Measurements from ENCODE around the gene OTOG. TPM values are rescaled to one million over a fixed set of nuclear protein-coding genes. Genes with fewer than 3 reads are reported as not detected.

Gene OTOG
- total and polyA plus RNA-seq, 2 of the 8 experiments (the other 6 are each of a cell fraction or from before 2014, with no cell fraction given) = 0.41 to 1.5 TPM

GRCh38 chr11:17649261-17649660 lies 102.2 kb downstream of the OTOG start (continued):
- TF ChIP-seq CHD7 (IDR thresholded peaks at IDR 0.05; ENCODE audit: insufficient replicate concordance, low read length) (no peak), USF2 (IDR thresholded peaks at IDR 0.05; ENCODE audit: low read length) (no peak), CHD2 (IDR thresholded peaks at IDR 0.05; ENCODE audit: low read length) (no peak)
